Measurements from ENCODE around the gene OR2J3.
"Not testable (repeated sequence)": the region's sequence is repeated elsewhere in the genome, so short reads cannot be mapped to it uniquely, and the experiment has no call there.

OR2J3 gene

GRCh38 chr6:29107758-29108157 is at the start of gene OR2J3:
OR2J3 (plus strand) TSS chr6:29108058; CDS start chr6:29111891, 3,833 bp downstream.
- Mint-ChIP-seq H3K9me3 (no peaks in the 10 kb centered on the region), H3K36me3 (ENCODE audit: low read depth) (no peaks in the 10 kb centered on the region), H3K4me3 (no peak within 1 kb of the TSS), H3K27ac (no peak within 1 kb of the TSS), H3K4me1 (ENCODE audit: low read depth) (no peaks in the 10 kb centered on the region), H3K27me3 (peaks cover 55% of the 10 kb centered on the region)
- DNase-seq, result no peak

- Mint-ChIP-seq H3K4me3 (no peak overlapping the region), H3K27ac (no peak overlapping the region), H3K9me3 (no peaks in the 10 kb centered on the region), H3K4me1 (ENCODE audit: low read depth) (no peaks in the 10 kb centered on the region), H3K36me3 (ENCODE audit: low read depth) (no peaks in the 10 kb centered on the region), H3K27me3 (peaks cover 59% of the 10 kb centered on the region)
- DNase-seq, result no peak
These were observed 35.8 kb upstream of the OR2J3 start for GRCh38 chr6:29071831-29072723.

- Mint-ChIP-seq H3K4me3 (no peak overlapping the region), H3K4me1 (ENCODE audit: low read depth) (peaks cover 2% of the 10 kb centered on the region), H3K27ac (no peak overlapping the region), H3K9me3 (no peaks in the 10 kb centered on the region), H3K36me3 (ENCODE audit: low read depth) (no peaks in the 10 kb centered on the region), H3K27me3 (peaks cover 16% of the 10 kb centered on the region)
- DNase-seq, result no peak
These were observed 28.7 kb upstream of the OR2J3 start for GRCh38 chr6:29079203-29079602.

GRCh38 chr6:29081312-29081711 is 26.5 kb upstream of the OR2J3 start:
- H3K36me3 Mint-ChIP-seq (ENCODE audit: low read depth), result no peaks in the 10 kb centered on the region
- no peak for DNase-seq
- H3K27ac Mint-ChIP-seq, result no peak overlapping the region
- no peak overlapping the region for H3K4me3 Mint-ChIP-seq
- peaks cover 2% of the 10 kb centered on the region for H3K4me1 Mint-ChIP-seq (ENCODE audit: low read depth)
- peaks cover 18% of the 10 kb centered on the region for H3K27me3 Mint-ChIP-seq
- H3K9me3 Mint-ChIP-seq, result no peaks in the 10 kb centered on the region

GRCh38 chr6:29082457-29082856 is 25.4 kb upstream of the OR2J3 start:
- H3K36me3 Mint-ChIP-seq (ENCODE audit: low read depth), result no peaks in the 10 kb centered on the region
- H3K27me3 Mint-ChIP-seq, result peaks cover 18% of the 10 kb centered on the region
- H3K9me3 Mint-ChIP-seq, result no peaks in the 10 kb centered on the region
- no peak overlapping the region for H3K4me3 Mint-ChIP-seq
- H3K27ac Mint-ChIP-seq, result no peak overlapping the region
- no peak for DNase-seq
- H3K4me1 Mint-ChIP-seq (ENCODE audit: low read depth), result peaks cover 2% of the 10 kb centered on the region

GRCh38 chr6:29087213-29087612 is 20.6 kb upstream of the OR2J3 start, which contains the start of gene OR2B3:
OR2B3 (minus strand) TSS chr6:29087313; CDS start chr6:29087248, 65 bp downstream.
- Mint-ChIP-seq H3K4me1 (ENCODE audit: low read depth) (no peaks in the 10 kb centered on the region), H3K27me3 (peaks cover 49% of the 10 kb centered on the region), H3K27ac (no peak within 1 kb of the TSS), H3K4me3 (no peak within 1 kb of the TSS), H3K36me3 (ENCODE audit: low read depth) (no peaks in the 10 kb centered on the region), H3K9me3 (no peaks in the 10 kb centered on the region)
- no peak for DNase-seq

GRCh38 chr6:29092957-29093356 is 14.9 kb upstream of the OR2J3 start:
- no peaks in the 10 kb centered on the region for H3K4me1 Mint-ChIP-seq (ENCODE audit: low read depth)
- H3K36me3 Mint-ChIP-seq (ENCODE audit: low read depth), result no peaks in the 10 kb centered on the region
- no peaks in the 10 kb centered on the region for H3K9me3 Mint-ChIP-seq
- DNase-seq, result no peak
- no peak overlapping the region for H3K27ac Mint-ChIP-seq
- H3K4me3 Mint-ChIP-seq, result no peak overlapping the region
- peaks cover 34% of the 10 kb centered on the region for H3K27me3 Mint-ChIP-seq

GRCh38 chr6:29097803-29098202 is 10.1 kb upstream of the OR2J3 start:
- H3K27ac Mint-ChIP-seq, result no peak overlapping the region
- H3K27me3 Mint-ChIP-seq, result peaks cover 30% of the 10 kb centered on the region
- no peaks in the 10 kb centered on the region for H3K4me1 Mint-ChIP-seq (ENCODE audit: low read depth)
- H3K36me3 Mint-ChIP-seq (ENCODE audit: low read depth), result no peaks in the 10 kb centered on the region
- no peak overlapping the region for H3K4me3 Mint-ChIP-seq
- no peak for DNase-seq
- no peaks in the 10 kb centered on the region for H3K9me3 Mint-ChIP-seq

- no peaks in the 10 kb centered on the region for H3K4me1 Mint-ChIP-seq (ENCODE audit: low read depth)
- no peak within 1 kb of the TSS for H3K4me3 Mint-ChIP-seq
- H3K36me3 Mint-ChIP-seq (ENCODE audit: low read depth), result no peaks in the 10 kb centered on the region
- H3K27ac Mint-ChIP-seq, result no peak within 1 kb of the TSS
- no peaks in the 10 kb centered on the region for H3K9me3 Mint-ChIP-seq
- H3K27me3 Mint-ChIP-seq, result peaks cover 37% of the 10 kb centered on the region
- DNase-seq, result no peak
These were observed 8.7 kb upstream of the OR2J3 start, which contains the start of gene OR2J1 for GRCh38 chr6:29099190-29099589. OR2J1 (plus strand) TSS chr6:29099490; CDS start chr6:29100943, 1,453 bp downstream.

GRCh38 chr6:29112135-29112534 is 4.3 kb downstream of the OR2J3 start:
- Mint-ChIP-seq H3K4me1 (ENCODE audit: low read depth) (no peaks in the 10 kb centered on the region), H3K36me3 (ENCODE audit: low read depth) (no peaks in the 10 kb centered on the region), H3K4me3 (no peak overlapping the region), H3K27ac (no peak overlapping the region), H3K27me3 (peaks cover 49% of the 10 kb centered on the region), H3K9me3 (no peaks in the 10 kb centered on the region)
- DNase-seq, result no peak

- H3K27ac Mint-ChIP-seq; H3K4me3 Mint-ChIP-seq; H3K9me3 Mint-ChIP-seq; H3K4me1 Mint-ChIP-seq (ENCODE audit: low read depth); H3K36me3 Mint-ChIP-seq (ENCODE audit: low read depth); DNase-seq: not testable (repeated sequence)
- peaks cover 60% of the 10 kb centered on the region for H3K27me3 Mint-ChIP-seq
These were observed 7.1 kb downstream of the OR2J3 start for GRCh38 chr6:29114964-29115363.

- no peak for DNase-seq
- H3K27ac Mint-ChIP-seq, result no peak overlapping the region
- no peaks in the 10 kb centered on the region for H3K4me1 Mint-ChIP-seq (ENCODE audit: low read depth)
- H3K9me3 Mint-ChIP-seq, result no peaks in the 10 kb centered on the region
- H3K36me3 Mint-ChIP-seq (ENCODE audit: low read depth), result no peaks in the 10 kb centered on the region
- H3K4me3 Mint-ChIP-seq, result no peak overlapping the region
- peaks cover 54% of the 10 kb centered on the region for H3K27me3 Mint-ChIP-seq
These were observed 21.6 kb downstream of the OR2J3 start for GRCh38 chr6:29129326-29130012.

GRCh38 chr6:29130644-29131043 is 22.8 kb downstream of the OR2J3 start:
- H3K27ac Mint-ChIP-seq, result no peak overlapping the region
- H3K27me3 Mint-ChIP-seq, result peaks cover 53% of the 10 kb centered on the region

GRCh38 chr6:29131691-29132090 is 23.8 kb downstream of the OR2J3 start:
- Mint-ChIP-seq H3K36me3 (ENCODE audit: low read depth) (no peaks in the 10 kb centered on the region), H3K4me3 (no peak overlapping the region), H3K4me1 (ENCODE audit: low read depth) (no peaks in the 10 kb centered on the region), H3K9me3 (no peaks in the 10 kb centered on the region), H3K27me3 (peaks cover 52% of the 10 kb centered on the region), H3K27ac (no peak overlapping the region)
- DNase-seq, result no peak

More at GRCh38 chr6:29130644-29131043, 22.8 kb downstream of the OR2J3 start:
- no peaks in the 10 kb centered on the region for H3K9me3 Mint-ChIP-seq
- H3K4me3 Mint-ChIP-seq, result no peak overlapping the region
- no peaks in the 10 kb centered on the region for H3K36me3 Mint-ChIP-seq (ENCODE audit: low read depth)
- no peak for DNase-seq
- H3K4me1 Mint-ChIP-seq (ENCODE audit: low read depth), result no peaks in the 10 kb centered on the region

GRCh38 chr6:29137724-29138123 is 29.9 kb downstream of the OR2J3 start:
- H3K27me3 Mint-ChIP-seq, result peaks cover 32% of the 10 kb centered on the region
- H3K27ac Mint-ChIP-seq, result no peak overlapping the region
- H3K4me3 Mint-ChIP-seq, result no peak overlapping the region
- no peaks in the 10 kb centered on the region for H3K4me1 Mint-ChIP-seq (ENCODE audit: low read depth)
- no peaks in the 10 kb centered on the region for H3K36me3 Mint-ChIP-seq (ENCODE audit: low read depth)
- no peak for DNase-seq
- H3K9me3 Mint-ChIP-seq, result no peaks in the 10 kb centered on the region
